Right hindlimb (tissue), 1 donor: ENCODE results near the gene C1QB.
"Not testable (repeated sequence)": the region's sequence is repeated elsewhere in the genome, so short reads cannot be mapped to it uniquely, and the experiment has no call there.

ENCODE experiments used
- DNase-seq: peaks from one replicate; pipeline ENCODE4 v3.0.0-alpha.2; 2018

C1QB gene

DNA sequence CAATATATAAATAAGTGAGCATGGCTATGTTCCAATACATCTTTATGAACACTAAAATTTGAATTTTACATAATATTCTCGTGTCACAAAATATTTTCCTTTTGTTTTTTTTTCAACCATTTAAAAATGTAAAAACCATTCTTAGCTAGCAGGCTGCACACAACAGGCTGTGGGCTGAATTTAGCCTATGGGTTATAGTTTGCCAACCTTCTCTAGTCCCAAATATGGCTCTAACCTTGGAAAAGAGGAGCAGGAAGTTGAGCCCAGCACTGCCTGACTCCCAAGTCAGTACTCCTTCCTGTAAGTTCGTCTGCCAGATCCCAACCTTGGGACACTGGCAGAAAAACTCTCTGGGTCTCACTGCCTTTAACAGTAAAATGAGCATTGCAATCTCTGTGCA lies 13.4 kb downstream of the C1QB start:
- DNase-seq: no peak

DNA sequence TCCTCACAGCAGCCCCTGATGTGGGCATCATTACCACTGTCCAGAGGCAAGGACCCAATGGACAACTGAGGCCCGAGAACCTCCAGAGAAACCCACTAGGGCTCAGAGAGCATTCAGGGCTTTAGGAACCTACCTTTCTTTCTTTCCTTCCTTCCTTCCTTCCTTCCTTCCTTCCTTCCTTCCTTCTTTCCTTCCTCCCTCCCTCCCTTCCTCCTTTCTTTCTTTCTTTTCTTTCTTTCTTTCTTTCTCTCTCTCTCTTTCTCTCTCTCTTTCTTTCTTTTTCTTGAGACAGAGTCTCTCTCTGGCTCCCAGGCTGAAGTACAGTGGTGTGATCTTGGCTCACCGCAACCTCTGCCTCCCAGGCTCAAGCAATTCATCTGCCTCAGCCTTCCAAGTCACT lies 15.8 kb downstream of the C1QB start:
- DNase-seq: not testable (repeated sequence)

DNA sequence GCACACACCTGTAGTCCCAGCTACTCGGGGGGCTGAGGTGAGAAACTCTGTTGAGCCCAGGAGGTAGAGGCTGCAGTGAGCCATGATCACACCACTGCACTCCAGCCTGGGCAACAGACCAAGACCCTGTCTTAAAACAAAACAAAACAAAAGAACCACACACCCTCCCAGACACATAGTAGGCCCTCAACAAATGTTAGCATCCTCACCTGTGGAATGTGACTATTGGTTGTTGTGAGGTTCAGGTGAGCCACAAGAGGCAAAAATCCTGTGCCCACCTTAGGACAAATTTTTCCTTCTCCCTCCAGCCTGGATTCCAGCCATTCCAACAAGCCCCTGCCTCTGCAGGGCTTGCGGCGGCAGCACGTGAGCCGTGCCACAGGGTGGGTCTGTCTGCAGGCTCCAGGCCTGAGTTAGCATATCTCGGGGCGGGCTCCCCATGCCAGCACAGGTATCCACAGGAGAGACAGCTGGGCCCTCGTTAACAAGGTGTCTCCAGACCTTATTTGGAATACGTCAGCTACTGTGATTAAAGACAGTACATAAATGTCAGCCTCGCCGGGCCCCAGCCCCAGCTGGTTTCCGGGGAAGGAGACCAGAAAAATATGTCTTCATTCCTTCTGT lies 17.4 kb downstream of the C1QB start:
- no peak for DNase-seq

DNA sequence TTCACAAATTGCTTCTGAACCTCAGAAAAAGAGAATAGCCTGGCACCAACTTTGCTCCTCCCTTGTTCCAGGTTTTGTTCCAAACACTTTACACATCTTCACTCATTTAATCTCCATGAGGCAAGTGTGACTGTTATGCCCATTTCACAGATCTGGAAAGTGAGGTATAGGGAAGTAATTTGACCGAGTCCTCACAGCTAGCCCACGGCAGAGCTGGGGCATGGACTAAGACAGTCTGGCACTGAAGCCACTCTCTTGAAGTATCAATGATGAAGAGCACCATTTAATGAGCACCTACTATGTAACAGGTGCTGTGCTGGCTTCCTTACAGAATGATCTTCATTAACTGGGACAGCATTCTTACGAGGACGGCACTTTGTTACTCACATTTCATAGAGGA lies 19.0 kb downstream of the C1QB start:
- DNase-seq: no peak

DNA sequence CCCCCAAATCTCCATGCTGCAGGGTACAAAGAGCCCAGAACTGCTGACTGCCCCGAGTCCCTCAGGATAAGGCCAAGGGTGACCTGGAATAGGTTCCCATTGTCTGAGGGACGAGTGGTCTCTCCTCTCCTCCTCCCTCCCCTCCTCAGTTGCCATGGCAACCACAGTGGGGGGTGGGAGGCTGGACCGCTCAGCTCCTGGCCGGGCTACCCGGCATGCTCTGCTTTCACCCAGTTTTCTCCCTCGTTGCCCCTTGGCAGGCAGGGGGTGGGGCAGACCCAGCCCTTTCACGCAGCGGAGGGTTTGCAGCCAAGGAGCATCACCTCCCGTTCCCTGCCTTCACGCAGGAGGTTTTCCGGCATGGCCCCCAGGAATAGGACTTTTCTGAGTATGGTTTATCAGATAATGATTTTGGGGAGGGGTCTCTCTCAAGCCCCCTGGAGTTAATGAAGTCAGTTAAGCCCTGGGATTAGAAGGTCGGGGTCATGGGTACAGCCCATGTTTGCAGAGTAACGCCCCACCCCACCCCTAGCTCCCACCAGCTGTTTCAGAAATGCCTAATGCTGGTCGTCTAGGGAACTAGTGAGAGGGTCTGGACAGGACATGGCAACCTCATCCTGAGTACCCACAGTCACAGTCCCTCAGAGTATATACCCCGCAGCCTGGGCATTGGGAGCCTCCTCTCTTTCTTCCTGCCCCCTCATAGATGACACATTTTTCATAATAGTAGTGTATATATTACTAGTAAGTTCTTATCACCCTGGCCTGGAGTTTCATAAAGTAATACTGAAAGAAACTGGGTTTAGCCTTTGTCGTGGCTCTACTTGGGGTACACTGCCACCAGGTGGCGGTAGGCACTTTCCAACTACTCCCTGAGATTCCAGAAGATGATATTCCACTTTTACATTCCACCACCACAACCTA lies 20.7 kb downstream of the C1QB start:
- peak; percentile 70 for DNase-seq

DNA sequence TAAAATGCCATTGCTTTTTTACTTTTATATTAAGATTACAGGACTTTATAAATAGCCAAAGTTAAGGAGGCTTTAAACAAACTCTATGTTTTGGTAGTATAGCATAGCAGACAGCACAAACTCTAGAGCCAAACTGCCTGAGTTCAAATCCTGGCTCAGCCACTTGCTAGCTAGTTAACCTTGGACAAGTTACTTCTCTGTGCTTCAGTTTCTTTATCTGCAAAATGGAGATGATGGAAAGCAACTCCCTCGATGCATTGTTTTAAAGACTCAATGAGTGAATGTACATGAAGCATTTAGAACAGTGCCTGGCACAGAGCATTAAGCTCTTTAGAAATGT lies 21.3 kb downstream of the C1QB start:
- DNase-seq: no peak

DNA sequence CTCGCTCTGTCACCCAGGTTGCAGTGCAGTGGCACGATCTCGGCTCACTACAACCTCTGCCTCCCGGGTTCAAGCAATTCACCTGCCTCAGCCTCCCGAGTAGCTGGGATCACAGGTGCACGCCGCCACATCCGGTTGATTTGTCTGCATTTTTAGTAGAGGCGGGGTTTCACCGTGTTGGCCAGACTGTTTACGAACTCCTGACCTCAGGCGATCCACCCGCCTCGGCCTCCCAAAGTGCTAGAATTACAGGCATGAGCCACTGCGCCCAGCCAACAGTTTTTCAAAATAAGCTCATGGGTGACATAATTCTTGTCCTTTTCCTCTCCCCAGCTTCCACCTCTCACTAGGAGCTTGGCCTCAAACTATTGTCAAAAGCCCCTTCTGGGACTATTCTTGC lies 23.1 kb downstream of the C1QB start:
- DNase-seq: not testable (repeated sequence)

DNA sequence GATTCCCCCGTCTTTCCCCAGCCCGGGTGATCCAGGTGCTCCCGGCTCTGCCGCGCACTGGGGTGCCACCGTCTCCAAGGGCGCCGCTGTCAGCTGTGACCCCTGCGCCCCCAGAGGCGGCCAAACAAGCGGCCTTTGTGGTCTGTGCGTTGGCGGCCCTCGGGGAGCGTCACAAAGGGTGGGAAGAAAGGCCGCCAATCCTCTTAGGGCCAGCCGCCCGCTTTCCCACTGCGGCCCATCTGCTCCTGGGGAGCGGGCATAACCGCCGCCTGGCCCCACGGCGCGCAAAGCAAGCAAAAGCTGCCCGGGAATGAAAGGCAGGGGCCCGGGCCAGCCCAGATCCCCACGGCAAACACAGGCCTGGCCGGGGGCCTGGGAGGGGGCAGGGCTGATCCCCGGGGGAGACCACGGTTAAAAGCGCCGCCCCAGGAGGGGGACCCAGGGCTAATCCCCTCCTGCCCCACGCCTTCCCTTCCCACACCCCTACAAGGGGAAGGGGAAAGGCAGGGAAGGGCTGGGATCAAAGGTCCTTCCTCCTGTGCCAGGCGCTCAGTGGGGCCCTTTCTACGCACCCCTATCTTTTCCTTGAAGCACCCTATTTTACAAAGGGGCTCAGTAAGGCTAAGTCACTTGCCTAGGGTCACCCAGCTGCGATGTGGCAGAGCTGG lies 24.0 kb downstream of the C1QB start:
- no peak for DNase-seq

DNA sequence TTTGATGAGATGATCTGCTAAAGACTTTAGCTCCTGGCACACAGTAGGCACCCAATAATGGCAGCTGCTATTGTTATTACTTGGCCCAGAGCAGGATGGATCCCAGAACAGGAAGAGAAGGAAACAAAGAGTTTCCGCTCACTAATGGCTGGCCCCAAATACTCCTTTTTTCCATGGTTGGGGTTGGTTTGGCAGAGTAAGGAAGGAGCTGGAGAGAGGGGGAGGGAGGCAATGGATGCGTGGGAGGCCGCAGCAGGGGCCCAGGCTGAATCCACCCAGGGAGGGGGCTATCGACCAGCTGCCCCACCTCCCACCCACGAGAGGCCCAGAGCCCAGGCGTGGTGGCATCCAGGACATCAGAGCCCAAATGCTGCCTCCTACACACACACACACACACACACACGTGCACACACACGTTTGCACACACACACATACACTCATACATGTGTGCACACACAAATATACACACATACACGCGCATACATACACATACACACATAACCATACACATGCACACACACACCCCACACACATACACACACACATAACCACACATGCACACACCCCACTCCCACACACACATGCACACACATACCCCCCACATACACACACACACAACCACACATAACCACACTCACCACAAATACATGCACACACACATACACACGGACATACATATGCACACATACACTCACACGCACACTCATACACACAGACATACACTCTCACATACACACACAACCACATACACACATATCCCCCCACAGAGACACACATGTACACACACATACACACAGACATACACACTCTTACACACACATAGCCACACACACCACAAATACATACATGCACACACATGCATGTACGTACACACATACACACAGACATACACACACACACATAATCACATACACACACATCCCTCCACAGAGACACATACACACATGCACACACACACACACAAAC lies 25.2 kb downstream of the C1QB start:
- DNase-seq: peak; percentile 73

DNA sequence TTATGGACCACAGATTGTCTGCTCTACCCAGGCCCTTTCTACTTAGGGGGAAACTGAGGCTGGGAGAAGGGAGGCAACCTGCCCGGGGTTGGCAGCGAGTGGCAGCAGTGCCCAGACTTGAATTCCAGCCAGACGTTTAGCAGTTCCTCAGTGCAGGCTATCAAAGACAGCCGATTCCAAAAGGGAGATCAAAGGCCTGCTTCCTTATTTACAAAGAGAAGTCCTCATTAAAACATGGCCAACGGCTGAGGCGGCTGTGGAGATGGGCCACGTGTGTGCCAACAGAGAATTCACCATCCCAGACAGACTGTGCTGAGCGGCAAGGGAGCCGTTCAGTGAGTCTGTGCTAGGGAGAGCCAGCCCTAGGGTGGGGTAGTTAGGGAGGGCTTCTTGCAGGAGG lies 27.7 kb downstream of the C1QB start:
- no peak for DNase-seq

DNA sequence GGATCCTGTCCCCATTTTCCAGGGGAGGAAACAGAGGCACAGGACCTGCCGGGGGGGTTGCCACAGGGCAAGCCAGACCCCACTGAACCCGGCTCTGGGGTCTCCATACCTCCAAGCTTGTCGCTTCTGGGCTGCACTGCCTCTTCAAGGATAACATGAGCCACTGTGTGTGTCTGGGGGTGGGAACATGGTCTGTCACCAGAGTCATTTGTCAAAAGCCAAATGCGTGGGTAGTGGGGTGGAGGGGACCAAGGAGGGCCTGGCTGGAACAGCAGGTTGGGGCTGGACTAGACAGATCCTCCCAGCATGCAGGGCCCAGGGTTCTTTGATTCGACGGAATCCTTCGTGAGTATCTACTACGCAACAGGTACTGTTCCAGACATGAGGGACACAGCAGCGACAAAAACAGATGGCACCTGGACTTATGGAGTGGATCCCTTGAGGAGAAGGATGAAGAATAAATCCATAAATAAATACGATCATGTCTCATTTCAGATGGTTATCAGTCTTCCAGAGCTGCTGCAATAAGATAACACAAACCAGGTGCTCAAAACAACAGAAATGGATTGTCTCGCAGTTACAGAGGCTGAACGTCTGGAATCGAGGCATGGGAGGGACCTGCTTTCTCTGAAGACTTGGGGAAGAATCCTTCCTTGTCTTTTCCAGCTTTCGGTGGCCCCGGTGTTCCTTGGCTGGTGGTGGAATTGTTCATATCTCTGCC lies 28.7 kb downstream of the C1QB start:
- DNase-seq: no peak

DNA sequence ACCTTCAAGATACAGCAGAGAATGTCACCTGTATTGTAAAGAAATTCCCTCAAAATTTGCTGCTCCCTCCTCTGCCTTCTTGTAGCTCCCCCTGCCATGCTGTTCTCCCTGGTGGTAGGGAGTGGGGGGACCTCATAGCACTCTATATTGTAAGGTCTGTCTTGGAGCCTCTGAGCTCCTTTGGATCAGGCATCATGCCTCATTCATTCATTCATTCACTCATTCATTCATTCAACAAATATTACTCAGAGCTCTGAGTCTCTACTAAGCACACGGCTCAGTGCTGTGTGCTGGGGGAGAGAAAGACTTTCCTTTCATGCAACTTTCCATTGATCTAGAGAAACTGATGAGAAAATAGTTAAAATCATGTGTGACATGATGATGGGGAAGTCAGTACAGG lies 30.5 kb downstream of the C1QB start:
- DNase-seq: no peak

DNA sequence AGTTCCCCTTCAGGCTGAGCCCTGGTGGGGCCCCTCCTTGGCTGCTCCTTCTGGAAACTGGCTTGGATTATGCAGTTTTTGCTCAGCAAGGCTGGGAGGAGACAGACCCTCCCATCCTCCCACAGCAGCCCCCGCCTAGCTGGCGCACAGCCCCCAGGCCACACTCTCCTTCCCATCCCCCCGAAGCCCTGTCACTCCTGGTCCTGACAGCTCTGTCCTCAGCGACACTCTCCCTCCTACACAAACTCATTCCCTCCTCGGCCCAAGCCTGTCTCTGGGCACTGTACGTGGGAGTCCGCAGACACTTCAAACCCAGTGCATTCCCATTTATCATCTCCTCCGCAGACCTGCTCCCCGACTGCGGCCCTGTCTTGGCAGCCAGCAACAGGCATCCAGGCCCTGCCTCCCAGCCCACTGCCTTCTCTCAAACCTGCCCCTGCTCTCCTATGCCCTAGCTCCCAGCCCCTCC lies 32.6 kb downstream of the C1QB start:
- peak; percentile 89 for DNase-seq

DNA sequence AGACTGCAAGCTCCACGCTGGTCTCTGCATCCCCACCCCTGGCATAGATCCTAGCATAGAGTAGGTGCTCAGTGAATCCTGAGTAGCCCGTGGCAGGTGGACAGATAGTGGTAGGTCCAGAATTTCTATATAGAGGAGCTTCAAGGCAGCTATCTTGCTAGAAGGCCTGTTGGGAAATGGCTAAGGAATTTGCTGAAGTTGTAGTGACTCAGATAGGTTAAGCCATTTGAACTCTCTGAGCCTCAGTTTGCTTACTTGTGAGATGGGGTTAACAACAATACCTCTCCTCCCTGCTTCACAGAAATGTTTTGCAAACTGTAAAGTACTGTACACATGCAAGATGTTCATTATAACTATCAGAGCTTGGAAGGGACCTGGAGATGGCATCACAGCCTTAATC lies 34.2 kb downstream of the C1QB start:
- DNase-seq: no peak

DNA sequence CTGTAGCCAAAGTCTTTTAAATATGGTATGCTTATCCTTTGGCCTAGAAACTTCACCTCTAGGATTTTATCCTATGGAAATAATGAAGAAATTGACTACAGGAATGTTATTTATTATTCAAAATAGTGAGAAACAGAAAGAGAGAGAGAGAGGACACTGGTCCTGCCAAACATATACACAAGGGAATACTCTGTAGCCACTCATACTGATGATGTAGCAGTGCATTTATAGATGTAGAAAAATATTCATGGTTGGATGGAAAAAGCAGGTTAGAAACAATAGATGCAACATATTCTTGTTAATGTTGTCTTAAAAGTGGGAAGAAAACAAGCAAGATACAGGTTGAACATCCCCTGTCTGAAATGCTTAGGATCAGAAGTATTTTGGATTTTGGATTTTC lies 35.4 kb downstream of the C1QB start:
- DNase-seq: no peak

DNA sequence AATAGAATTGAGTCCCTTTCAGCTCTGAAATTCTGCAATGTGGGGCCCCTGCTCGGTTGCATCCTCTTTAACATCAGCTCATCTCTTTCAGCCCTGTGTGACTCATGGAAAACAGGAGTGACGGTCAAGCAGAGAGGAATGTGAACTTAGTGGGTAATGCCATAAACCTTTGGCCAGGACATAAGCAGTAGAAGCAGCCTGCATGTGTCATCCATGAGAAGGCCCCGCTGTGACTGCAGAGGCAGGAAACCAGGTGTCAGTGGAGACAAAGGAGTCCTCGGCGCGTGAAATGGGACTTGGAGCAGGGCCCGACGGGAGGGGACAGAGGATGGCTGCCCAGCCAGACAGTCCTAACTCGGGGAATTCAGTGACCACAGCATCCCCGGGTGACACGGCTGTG lies 36.5 kb downstream of the C1QB start:
- peak; percentile 53 for DNase-seq

DNA sequence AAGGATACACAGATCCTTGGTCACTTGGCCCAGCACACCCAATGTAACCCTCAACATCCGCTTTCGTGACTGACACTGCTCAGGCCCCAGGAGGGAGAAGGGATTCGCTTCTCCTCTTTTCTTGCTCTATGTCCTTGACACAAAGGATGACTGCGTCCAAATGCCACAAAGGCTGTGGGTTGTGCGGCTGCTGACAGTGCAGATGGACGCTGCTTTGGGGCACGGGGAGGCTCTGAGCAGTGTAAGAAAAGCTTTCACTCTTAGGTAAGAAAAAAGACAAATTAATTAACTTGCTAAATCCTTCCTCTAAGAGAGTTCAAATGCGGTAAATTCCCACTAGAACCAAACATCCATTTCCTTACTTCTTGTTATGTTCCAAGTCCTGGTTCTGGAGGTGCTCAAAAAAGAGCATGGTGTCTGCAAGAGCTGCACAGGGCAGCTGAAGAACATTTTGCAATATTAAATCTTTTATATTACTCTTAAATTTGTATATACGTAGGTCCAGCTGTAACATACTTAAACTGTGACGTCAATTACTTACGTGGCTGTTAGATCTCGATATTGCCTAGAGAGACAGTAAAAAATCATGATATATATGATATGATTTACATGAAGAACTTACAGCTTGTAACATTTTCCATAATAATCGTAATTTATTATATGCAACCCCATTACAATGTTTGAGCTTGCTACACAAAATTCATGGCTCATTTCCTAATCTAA lies 38.2 kb downstream of the C1QB start:
- DNase-seq: no peak

DNA sequence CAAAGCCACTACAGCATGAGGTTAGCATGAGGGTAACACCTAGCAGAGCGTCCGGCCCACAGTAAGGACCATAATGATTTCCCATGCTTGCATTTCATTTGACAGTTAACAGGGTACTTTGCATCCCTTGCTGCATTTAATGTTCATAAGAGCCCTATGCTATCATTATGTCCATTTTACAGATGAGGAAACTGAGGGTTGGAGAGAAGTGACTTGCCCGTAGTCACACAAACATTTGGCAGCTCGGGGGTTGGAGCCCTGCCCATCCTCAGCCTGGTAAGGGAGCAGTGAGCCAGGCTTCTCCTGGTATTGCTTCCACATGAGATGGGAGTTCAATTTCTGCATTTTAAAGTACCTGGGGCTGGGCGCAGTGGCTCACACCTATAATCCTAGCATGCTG lies 41.1 kb downstream of the C1QB start:
- DNase-seq: no peak

DNA sequence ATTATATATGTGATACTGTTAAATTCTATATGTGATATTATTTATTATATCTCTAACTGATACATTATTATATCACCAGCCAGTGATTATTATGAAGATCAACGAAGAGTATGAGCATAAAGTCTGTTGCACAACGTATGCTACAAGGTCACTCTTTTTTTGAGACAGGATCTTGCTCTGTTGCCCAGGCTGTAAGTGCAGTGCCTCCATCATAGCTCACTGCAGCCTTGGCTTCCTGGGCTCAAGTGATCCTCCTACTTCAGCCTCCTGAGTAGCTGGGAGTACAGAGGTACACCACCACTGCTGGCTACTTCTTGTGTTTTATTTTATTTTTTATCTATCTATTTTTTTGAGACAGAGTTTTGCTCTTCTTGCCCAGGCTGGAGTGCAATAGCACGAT lies 43.6 kb downstream of the C1QB start:
- DNase-seq: no peak

DNA sequence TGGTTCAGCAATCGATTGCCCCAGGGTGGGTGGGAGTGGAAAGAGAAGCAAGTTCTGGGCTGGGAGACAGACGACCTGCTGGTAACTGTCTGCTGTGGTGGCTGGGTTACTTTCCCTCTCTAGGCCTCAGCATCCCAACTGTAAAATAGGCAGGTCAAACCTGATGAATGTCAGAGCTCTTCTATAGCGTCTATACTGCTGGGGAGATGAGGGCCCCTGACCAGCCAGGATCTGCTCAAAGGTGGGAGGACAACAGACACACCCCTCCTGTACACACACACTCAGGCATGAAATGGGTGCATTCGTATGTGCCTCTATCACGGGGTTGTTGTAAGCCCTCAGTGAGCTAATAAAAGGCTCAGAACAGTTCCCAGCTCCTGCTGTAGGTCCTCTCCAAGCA lies 44.9 kb downstream of the C1QB start:
- no peak for DNase-seq
